ENCODE results near the gene CFAP90.

Gene CFAP90, protein sequence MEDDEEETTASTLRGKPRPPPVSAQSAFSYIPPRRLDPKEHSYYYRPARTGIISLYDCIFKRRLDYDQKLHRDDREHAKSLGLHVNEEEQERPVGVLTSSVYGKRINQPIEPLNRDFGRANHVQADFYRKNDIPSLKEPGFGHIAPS

DNA sequence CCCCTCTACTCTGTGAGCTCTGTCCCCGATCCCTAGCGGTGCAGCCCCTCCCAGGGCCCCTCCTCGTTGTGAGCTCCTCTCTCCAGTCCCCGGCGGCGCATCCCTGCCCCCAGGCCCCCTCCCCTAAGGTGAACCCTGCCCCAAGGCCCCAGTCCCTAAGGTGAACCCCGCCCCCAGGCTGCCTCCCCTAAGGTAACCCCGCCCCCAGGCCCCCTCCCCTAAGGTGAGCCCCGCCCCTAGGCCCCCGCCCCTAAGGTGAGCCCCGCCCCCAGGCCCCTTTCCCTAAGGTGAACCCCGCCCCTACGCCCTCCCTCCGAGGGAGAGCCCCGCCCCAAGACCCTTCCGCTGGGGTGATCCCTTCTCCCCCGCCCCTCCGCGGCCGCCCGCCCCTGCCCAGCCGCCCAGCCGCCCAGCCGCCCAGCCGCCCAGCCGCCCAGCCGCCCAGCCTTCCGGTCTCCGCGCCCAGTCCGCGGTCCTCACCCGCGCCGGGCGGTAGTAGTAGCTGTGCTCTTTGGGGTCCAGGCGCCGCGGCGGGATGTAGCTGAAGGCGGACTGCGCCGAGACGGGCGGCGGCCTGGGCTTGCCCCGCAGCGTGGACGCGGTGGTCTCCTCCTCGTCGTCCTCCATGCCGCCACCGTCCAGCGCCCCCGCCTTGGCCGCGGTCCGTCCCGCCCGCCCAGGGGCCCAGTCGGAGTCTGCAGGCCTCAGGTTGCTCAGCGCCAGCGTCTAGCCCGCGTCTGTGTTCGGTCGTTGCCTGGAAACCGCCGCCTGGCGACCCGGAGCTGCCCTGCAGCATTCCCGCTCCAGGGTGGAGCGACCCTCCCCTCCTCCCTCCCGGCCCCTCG is at the start of gene CFAP90:
CFAP90 (minus strand) TSS at position 739 of the 845 bp plus-strand sequence; CDS start at position 627, 112 bp downstream.
- peak; percentile 73 for DNase-seq

DNA sequence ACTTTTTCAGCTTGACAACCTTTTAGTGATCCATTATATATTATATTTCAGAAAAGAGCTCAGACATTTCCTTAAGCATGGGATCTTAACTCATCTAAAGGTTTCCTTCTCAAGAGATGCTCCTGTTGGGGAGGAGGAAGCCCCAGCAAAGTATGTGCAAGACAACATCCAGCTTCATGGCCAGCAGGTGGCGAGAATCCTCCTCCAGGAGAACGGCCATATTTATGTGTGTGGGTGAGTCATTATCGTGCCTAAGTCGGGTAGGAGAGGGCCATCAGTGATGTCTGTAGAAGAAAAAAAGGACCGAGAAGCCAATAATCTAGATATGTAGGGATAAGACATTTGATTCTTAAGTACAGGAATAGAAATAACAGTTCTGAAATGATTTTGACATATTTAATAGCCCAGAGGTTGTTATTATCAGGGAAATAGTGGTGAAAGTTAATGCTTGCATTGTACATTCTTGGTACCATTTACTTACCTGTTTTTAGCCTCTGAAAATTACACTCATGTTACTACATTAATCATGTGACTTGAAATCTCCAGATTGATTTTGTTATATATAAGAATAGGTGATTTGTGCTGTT is 46.2 kb upstream of the CFAP90 start:
- DNase-seq = peak; percentile 43

DNA sequence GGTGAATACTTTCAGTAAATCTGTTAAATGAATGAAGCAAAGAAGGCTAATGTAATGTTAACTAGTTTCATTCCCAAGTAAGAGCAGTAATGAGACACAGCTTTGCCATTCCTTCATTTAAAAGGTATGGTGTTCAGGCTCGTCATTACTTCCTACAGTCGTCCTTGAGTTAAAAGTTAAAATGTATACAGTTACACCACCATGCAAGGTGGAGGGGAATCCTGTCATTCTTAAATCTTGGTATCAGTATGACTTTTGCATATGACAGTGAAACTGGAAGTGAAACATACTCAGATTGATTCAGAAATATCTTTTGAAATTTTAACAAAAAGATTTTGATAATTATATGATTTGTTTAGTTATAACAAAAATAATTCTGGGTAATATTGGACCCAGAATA is 43.9 kb upstream of the CFAP90 start:
- no peak for DNase-seq

DNA sequence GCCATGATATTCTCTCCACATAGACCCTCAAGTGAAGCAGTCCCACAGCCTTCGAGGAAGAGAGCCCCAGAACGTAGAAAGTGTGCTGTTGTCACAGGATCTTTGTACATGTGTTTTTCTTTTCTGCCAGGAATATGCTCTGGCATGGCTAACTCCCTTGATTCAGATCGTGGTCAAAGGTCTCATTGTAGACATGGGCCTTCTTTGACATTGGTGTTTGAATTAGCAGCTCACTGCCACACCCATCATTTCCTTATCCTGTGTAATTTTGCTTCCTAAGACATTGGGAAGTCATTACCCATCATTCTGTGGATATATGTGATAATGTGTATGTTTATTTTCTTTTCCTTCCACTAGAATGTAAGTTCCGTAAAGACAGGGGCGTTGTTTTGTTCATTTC is 43.5 kb upstream of the CFAP90 start:
- no peak for DNase-seq

DNA sequence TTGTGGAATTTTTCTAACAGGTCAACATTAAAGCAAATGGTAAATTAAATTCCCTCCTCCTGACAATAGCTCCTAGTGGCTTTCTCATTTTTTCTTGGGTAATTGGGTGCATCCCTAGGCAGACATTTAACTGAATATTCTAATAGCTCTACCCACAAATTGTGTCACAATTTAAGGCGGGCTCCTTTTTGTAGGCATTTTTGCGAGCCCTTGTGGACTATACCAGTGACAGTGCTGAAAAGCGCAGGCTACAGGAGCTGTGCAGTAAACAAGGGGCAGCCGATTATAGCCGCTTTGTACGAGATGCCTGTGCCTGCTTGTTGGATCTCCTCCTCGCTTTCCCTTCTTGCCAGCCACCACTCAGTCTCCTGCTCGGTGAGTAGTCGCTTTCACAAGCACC is 38.0 kb upstream of the CFAP90 start:
- no peak for DNase-seq

DNA sequence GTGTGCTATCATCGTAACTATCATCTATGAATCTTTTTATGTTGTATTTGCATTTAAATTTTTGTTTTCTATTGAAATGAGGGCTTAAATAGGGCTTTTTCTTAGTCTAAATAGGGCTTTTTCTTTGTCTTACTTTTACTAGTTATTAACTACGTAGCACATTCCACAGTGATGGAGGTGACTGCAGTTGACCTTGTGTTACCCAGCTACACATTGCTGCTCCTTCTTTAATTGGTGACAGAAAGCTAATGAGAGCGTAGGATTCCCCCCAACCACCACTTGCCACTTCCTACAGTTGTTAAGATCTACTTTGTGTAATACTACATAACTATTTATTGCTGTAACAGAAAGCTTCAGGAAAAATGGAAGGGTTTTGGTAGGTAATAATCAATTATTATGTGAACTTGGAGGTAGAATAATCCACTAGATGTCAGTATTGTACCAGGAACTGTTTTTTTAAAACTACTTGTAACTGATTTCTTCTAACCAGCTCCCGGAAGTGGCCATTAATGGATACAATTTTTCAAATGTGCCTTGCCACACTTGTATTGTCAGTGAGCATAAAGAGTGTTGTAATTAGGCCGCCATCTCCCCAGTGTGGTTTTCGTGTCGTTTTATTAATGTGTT is 36.0 kb upstream of the CFAP90 start:
- no peak for DNase-seq

DNA sequence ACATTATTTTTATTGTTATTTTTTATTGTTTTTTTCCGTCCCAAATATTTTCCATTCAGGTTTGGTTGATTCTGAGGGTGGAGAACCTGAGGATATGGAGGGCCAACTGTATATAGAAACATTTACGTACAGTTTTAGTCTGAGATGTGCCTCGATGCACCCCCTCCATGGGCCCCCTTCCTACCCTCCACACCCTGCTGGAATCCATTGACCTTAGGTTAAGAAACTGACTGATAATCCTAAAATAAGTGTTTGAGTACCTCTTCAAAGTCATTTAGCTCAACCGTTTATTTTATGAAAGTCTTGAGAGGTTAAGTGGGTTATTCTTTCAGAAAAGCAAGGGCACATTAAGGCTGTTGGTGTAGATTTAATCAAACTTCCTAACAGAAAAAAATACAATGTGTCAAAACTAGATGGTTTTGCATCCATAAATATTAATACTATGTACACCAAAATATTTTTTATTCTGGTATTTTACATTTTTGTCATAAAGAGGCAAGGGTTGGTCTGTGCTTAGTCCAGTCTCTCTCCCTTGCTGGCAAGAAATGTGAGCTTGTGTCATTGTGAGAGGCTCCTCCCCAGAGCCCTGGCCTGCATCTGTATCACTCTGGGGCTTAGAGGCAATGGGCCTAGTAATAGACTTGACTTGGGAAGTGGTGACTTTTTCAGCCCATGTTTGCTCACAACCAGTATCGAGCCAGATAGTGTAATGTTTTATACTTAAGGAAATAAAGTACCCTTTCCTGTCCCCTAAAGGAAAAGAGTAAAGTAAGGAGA is 33.7 kb upstream of the CFAP90 start:
- DNase-seq = no peak

DNA sequence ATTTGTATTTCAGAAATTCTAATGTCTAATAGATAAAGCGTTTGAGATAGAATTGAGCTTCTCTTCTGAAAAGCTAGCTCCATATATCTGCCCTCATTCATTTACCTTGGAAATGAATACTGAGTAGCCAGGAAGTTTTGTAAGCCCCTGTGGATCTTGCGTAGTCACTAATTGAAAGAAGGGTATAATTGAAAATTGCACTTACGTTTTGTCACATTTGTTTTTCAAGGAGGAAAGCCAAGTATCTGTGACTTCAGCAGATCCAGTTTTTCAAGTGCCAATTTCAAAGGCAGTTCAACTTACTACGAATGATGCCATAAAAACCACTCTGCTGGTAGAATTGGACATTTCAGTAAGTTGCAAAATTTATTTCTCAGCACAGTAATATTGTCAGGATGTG is 32.0 kb upstream of the CFAP90 start:
- DNase-seq = no peak

DNA sequence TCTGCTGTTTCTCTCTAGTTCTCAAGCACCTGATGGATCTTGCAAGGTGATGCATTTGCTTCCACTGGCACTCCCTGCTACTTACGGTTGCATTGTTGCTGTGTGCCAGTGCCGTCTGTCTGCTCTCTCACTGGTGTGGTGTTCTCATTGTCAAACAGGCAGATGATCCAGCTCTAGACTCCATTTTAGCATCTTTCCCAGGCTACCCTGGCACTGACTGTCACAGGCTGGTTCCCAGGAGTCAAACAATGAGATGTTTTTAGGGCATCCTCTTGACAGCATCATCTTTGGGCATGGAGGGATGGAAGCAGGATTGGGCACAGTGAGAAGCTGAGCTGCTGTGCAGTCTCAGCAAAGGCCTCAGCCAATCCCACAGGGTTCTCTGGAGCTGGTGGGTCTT is 30.9 kb upstream of the CFAP90 start:
- DNase-seq = no peak

DNA sequence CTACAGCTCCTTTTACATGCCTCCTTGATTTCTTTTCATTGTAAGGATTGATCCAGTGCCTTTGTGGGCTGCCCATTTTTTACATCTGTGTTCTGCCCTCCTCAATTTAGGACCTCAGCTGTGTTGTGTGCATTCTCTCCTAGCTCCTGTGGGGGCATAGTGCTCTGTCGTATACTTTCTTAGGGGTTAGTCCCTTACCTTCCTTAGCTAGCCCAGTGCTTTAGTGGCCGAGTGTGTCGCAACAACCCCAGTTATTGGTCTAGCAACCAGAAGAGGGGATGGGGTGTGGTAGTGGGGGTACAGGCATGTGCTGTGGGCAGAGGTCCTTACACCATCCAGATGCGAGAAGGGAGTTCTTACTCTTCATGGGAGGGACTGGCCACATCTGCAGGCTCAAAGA is 30.2 kb upstream of the CFAP90 start:
- DNase-seq = no peak

DNA sequence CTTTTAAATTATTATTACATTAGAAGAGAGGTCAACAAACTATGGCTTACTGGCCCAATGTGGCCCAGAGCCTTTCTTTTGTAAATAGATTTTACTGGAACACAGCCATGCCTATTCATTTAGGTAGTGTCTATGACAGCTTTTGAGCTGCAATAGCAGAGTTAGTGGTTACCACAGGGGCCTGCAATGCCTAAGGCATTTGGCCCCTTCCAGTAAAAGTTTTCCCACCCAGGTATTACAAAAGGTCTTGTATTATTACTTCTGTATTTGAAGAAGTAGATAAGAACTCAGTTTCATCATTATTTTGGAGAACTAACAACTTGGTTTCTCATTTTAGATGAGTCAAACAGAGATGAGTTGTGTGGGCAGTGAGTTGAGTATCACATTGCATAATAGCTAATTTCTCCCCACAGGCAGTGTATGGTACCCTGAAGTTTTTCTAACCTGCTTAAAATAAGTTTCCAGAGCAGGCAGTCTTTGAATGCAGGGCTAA is 27.5 kb upstream of the CFAP90 start:
- DNase-seq = no peak

DNA sequence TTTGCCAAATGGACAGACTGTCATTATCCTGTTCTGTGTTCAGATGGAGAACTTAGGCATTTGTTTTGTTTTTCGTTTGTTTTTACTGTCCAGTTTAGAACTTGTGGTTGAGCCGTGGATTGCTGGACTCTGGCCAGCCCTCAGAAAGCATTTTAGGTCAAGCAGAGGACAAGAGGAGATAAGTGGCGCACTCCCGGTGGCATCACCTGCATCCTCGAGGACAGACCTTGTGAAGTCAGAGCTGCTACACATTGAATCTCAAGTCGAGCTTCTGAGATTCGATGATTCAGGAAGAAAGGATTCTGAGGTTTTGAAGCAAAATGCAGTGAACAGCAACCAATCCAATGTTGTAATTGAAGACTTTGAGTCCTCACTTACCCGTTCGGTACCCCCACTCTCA is 26.9 kb upstream of the CFAP90 start:
- no peak for DNase-seq

DNA sequence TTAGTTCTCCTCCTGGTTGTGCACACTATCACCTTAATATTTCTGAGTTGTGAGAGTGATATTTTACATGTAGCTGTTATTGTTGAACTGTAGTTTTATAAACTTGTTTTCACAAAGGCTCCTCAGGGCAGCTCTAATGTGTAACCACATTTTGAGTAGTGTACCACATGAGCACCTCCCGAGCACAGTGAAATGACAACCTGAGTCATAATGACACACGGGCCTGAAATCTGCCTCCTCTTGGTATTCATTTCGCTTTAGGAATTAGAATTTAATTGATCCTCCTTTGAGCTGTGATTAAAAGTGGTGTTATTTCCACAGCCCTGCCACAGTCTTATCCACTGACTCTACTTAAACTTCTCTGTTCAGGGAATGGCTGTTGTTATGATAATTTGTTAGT is 25.9 kb upstream of the CFAP90 start:
- no peak for DNase-seq

DNA sequence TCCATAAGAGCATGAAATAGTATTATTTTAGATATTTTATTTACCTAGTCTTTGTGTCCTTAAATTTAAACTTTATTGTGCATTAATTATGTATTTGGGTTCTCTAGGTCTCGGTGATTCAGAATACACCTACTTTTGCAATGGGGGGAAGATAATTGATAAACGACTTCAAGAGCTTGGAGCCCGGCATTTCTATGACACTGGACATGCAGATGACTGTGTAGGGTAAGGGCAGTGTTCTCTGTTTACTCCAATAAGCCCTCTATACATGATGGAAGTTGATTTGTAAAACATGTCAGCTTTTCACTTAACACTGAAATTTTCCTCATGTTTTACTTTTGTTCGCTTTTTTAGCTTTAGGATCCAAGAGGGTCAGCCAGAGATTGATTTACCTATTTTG is 24.2 kb upstream of the CFAP90 start:
- DNase-seq = no peak

DNA sequence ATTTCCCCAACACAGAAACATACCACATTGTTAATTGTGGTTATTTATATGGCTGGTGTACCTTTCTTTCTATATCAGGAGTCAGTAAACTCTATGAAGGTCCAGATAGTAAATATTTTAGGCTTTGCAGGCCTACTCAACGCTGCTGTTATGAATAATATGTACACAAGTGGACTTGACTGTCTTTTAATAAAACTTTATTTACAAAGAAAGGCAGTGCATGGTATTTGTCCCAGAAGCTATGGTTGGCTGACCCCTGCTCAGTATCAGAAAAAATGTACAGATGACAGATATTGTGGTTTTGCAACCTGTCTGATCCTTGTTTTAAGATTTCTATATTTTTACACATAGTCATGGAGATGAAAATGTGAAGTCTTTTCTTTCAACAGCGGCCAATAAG is 23.7 kb upstream of the CFAP90 start:
- DNase-seq = no peak

DNA sequence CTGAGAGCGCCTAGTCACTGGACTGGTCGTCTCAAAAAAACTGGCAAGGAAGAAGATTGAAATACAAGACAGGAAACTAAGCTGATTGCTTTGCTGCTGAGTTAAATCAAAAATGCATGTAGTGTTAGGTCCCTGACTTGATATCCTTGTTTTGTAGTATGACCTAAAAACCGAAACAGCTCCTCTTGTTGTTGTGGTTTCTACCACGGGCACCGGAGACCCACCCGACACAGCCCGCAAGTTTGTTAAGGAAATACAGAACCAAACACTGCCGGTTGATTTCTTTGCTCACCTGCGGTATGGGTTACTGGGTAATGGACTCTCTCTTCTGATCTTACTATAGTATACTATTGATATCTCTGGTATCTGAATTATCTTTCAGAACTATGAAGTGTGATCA is 22.3 kb upstream of the CFAP90 start:
- peak; percentile 59 for DNase-seq

DNA sequence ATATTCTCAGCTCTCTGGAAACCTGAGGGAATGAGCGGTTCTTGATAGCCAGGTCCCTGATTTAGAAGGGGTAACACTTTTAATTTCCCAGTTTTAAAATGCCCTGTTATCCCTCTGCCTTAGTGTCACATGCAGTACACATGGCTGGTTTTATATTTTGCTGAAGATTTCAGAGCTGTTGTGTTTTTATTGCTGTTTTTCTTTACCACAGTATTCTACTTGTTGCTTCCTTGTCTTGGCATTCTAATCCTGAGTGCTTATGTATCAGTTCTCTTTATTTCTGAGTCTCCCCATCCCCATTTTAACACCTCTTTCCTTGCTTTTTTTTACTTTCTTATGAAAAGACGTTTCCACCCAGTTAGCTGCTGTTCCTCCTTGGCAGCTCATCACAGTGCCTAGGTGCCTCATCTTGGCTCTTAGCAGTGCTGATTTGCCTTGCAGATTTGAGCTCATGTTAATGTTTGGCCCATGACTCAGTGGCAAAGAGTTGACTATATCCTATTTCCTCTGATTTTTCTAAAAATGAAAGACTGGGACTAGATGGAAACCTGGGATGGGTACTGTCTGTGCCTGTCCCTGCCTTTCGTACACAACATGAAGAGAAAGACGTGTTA is 21.7 kb upstream of the CFAP90 start:
- DNase-seq = no peak

DNA sequence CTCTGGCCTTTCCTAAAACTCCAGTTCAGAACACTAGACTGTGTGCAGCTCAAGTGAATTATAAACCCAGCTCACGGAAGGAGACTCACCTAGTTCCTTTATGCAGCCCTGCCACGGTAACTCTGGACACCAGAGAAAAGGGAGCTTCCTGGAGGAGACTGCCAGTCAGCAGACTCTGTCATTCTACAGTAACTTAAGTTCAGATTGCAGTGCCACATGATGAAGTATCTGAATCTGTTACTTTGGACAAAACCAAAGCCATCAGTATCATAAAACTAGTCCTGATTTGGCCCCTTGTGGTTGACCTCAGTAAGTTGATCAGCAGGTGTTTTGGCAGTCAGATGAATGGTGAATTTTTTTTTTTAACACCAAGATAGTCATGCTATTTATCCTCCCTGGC is 20.7 kb upstream of the CFAP90 start:
- no peak for DNase-seq

DNA sequence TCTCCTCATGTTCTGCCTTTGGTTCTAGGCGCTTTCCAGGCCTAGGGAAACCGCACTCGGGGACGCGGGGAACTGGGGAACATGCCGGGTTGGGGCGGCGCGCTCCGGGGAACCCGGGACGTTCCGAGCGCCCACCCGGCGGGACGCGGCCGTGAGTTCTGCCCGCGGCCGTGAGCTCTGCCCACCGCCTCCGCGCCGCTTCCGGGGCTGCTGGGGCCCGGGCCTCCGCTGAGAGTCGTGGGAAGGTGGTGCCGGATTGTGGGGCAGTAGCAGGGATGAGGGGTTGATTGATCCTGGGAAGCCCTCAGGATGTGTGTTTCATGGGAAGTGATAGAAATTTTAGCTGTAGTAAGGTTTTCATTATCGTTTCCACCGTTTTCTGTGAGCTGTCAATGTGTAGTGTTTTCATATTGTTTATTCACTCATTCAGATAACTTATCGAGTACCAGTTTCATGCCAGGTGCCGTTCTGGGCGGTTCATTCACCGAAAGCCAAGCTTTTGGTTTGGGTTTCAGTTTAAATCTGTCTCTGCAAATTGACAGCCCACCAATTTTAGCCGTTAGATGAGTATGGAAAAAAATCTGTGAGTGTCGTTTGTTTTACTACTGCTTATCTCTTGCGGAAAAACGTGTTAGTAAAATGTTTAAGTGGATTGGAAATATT is 18.7 kb upstream of the CFAP90 start:
- DNase-seq = peak; percentile 35

DNA sequence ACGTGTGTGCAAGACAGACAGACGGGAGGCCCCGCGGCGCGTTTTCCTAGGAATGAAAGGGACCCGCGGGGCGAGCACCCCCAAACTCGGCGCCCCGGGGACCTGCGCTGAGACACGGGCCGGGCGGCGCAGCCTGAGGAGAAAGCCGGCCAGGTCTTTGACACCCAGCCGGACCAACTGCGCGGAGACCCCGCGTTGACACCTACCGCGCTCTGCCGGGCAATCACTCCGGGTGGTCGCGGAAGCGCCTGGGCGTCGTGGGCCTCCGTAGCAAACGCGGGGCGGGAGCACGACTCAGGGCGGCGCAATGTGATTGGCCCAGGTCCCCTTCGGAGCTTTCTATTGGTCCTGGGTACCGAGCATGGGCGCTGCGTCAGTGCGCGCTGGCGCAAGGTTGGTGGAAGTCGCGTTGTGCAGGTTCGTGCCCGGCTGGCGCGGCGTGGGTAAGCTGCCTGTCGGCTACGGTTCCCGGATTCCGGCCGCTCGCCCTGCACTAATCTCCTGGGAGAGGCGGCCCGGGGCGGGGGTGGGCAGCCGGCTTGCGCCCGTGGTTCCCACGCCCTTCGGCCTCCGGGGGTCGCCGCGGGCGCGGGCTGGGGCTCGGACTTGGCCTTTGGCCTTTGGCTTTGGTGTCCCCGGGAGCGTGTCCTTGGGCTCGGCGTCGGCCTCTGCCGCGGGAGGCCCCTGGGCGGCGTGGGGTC is 18.0 kb upstream of the CFAP90 start, which contains the start of the genes FASTKD3 and MTRR:
FASTKD3 (minus strand) TSS at position 259 of the 701 bp plus-strand sequence. CDS start 948 bp downstream, outside the sequence.
MTRR (plus strand) TSS at position 376 of the 701 bp plus-strand sequence. CDS start 1,647 bp downstream, outside the sequence.
- peak; percentile 90 for DNase-seq

DNA sequence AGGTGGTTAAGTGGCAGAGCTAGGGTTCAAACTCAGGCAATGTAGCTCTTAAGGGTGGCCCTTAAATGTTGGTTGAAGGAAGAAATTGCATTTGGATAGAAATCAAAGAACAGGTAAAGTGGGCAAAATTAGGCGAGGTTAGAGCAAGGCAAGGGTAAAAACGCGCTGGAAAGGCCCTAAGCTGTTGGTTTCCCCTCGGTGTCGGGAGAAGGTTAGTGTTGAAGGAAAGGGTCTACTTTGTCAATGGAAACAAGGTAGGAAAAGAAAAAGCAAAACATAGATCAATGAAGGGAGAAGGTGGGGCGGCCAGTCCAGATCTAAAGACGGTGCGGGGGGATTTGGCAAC is 17.5 kb upstream of the CFAP90 start:
- DNase-seq = no peak

All from CD4-positive, alpha-beta T cell treated with Interleukin-6 for 4 hours (primary cell).